ENCODE measurements around the gene RRM1.

- TF ChIP-seq POLR2AphosphoS5 (IDR thresholded peaks at IDR 0.05), result no peak
- TF ChIP-seq, protein P1, sequence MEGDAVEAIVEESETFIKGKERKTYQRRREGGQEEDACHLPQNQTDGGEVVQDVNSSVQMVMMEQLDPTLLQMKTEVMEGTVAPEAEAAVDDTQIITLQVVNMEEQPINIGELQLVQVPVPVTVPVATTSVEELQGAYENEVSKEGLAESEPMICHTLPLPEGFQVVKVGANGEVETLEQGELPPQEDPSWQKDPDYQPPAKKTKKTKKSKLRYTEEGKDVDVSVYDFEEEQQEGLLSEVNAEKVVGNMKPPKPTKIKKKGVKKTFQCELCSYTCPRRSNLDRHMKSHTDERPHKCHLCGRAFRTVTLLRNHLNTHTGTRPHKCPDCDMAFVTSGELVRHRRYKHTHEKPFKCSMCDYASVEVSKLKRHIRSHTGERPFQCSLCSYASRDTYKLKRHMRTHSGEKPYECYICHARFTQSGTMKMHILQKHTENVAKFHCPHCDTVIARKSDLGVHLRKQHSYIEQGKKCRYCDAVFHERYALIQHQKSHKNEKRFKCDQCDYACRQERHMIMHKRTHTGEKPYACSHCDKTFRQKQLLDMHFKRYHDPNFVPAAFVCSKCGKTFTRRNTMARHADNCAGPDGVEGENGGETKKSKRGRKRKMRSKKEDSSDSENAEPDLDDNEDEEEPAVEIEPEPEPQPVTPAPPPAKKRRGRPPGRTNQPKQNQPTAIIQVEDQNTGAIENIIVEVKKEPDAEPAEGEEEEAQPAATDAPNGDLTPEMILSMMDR (IDR thresholded peaks at IDR 0.05), result no peak
- no peak for TF ChIP-seq EP300 (IDR thresholded peaks at IDR 0.05; ENCODE audit: low read depth)
Observed at GRCh38 chr11:4180441-4181183, 86.0 kb downstream of the RRM1 start.
